HCT116 (cell line): ENCODE data around the gene APOA1. TPM values are rescaled to one million over a fixed set of nuclear protein-coding genes. Genes with fewer than 3 reads are reported as not detected.

Source experiments
- ATAC-seq: fragments of 200-7000 bp; cut with Tn5 transposase; 2 replicates; pipeline ENCODE4 v1.9.1; 2020; ENCODE audit warnings: mild to moderate bottlenecking, moderate library complexity
- BruUV-seq: library from RNA; stranded (reverse); fragments of 400-500 nt; replicated peaks from 2 replicates; lab custom pipeline; 2021; lab: Mats Ljungman, UMichigan
- CTCF ChIA-PET: fragments of 300-600 bp; sonication (Branson Sonifier 250); formaldehyde crosslinking; loops from one replicate; lab custom pipeline; 2021; ENCODE audit warnings: antibody characterized with exemption; lab: Charles Lee
- POLR2A ChIA-PET: fragments of 300-600, 350-600 bp; sonication (Branson Sonifier 250); formaldehyde crosslinking; loops from one replicate; lab custom pipeline; 2021; ENCODE audit warnings: antibody characterized with exemption; lab: Charles Lee
- RAD21 ChIA-PET, 2 experiments: fragments of 300-600 bp; sonication (Branson Sonifier 250); formaldehyde crosslinking; loops; one replicate each; lab custom pipeline; 2023; ENCODE audit warnings: low total read pairs in 2 of 2; ENCODE audit not compliant: uncharacterized antibody in 2 of 2, unreplicated experiment in 2 of 2, low non-redundant PET in 1 of 2; lab: Charles Lee
- DNase-seq: peaks from one replicate; pipeline ENCODE4 v3.0.0-alpha.2; 2010; ENCODE audit warnings: low read depth, low spot score
- H2AFZ ChIP-seq: fragments of 200-600 bp; shearing (Covaris generic), sonication (generic); 2 replicates; pipeline ENCODE4 v1.6.1; 2017; ENCODE audit warnings: low read depth, mixed run types, mixed read lengths, antibody characterized with exemption, low read length; ENCODE audit not compliant: poor library complexity, severe bottlenecking
- H3K27ac ChIP-seq: 2 replicates; pipeline ENCODE4 v1.5.1; 2012; ENCODE audit warnings: low read depth, low read length
- H3K27me3 ChIP-seq: fragments of 200-600 bp; sonication (generic); 2 replicates; pipeline ENCODE4 v1.6.1; 2016; ENCODE audit warnings: mixed run types, low read length, mixed read lengths; ENCODE audit not compliant: insufficient read depth
- H3K36me3 ChIP-seq, 2 experiments: fragments of 200-500 bp in 1 of 2; fragments of 200-600 bp in 1 of 2; sonication (Bioruptor generic) in 1 of 2; sonication (generic) in 1 of 2; 2 replicates each; pipeline versions ENCODE4 v1.5.1 to v1.6.1; 2014 to 2016; ENCODE audit warnings: low read length in 2 of 2, inconsistent platforms in 1 of 2, mixed read lengths in 1 of 2, mixed run types in 1 of 2; ENCODE audit not compliant: insufficient read depth in 2 of 2, control insufficient read depth in 1 of 2
- H3K4me1 ChIP-seq, 2 experiments: fragments of 200-600 bp in 1 of 2; sonication (generic) in 1 of 2; 2 replicates each; pipeline versions ENCODE4 v1.5.1 to v1.6.1; 2012 to 2017; ENCODE audit warnings: low read length in 2 of 2, inconsistent platforms in 1 of 2, mild to moderate bottlenecking in 1 of 2, mixed read lengths in 1 of 2, mixed run types in 1 of 2, moderate library complexity in 1 of 2; ENCODE audit not compliant: insufficient read depth in 2 of 2, control insufficient read depth in 1 of 2
- H3K4me2 ChIP-seq: fragments of 200-600 bp; sonication (generic); 2 replicates; pipeline ENCODE4 v1.6.1; 2017; ENCODE audit warnings: mixed run types, low read length, mixed read lengths
- H3K4me3 ChIP-seq, 2 experiments: fragments of 200-600 bp in 1 of 2; sonication (generic) in 1 of 2; replicated peaks in 1 of 2; 2 replicates each; pipeline ENCODE4 v1.5.1; 2011 to 2016; ENCODE audit warnings: low read length in 2 of 2, control low read depth in 1 of 2, low read depth in 1 of 2, mild to moderate bottlenecking in 1 of 2, mixed read lengths in 1 of 2, mixed run types in 1 of 2
- H3K79me2 ChIP-seq: fragments of 200-600 bp; sonication (generic); 2 replicates; pipeline ENCODE4 v1.6.1; 2017; ENCODE audit warnings: mild to moderate bottlenecking, mixed run types, low read length, moderate library complexity, mixed read lengths; ENCODE audit not compliant: insufficient read depth
- H3K9ac ChIP-seq: fragments of 200-600 bp; sonication (generic); 2 replicates; pipeline ENCODE4 v1.6.1; 2016; ENCODE audit warnings: low read length, mixed read lengths
- H3K9me2 ChIP-seq: fragments of 200-600 bp; sonication (generic), shearing (Covaris generic); 2 replicates; pipeline ENCODE4 v1.6.1; 2017; ENCODE audit warnings: mixed run types, mild to moderate bottlenecking, moderate library complexity; ENCODE audit not compliant: insufficient read depth
- H3K9me3 ChIP-seq, 2 experiments: fragments of 200-500 bp in 1 of 2; fragments of 200-600 bp in 1 of 2; sonication (Bioruptor generic) in 1 of 2; sonication (generic) in 1 of 2; 2 replicates each; pipeline ENCODE4 v1.6.1; 2014 to 2017; ENCODE audit warnings: low read length in 2 of 2, mixed read lengths in 2 of 2, inconsistent platforms in 1 of 2, low read depth in 1 of 2, mild to moderate bottlenecking in 1 of 2, mixed run types in 1 of 2, moderate library complexity in 1 of 2; ENCODE audit not compliant: control insufficient read depth in 1 of 2, insufficient read depth in 1 of 2
- H4K20me1 ChIP-seq: fragments of 200-600 bp; sonication (generic), shearing (Covaris generic); 2 replicates; pipeline ENCODE4 v1.6.1; 2017; ENCODE audit warnings: mixed run types, mild to moderate bottlenecking, moderate library complexity; ENCODE audit not compliant: insufficient read depth
- CBX3 ChIP-seq: IDR thresholded peaks from 2 replicates; pipeline ENCODE4 v1.6.1; 2012; ENCODE audit warnings: low read depth
- CEBPB ChIP-seq: IDR thresholded peaks from 2 replicates; pipeline ENCODE4 v1.6.1; 2012; ENCODE audit warnings: low read depth
- ELF1 ChIP-seq: IDR thresholded peaks from 2 replicates; pipeline ENCODE4 v1.6.1; 2012; ENCODE audit warnings: low read depth, borderline replicate concordance
- EZH2phosphoT487 ChIP-seq: fragments of 200-600 bp; IDR thresholded peaks from 2 replicates; pipeline ENCODE4 v1.6.1; 2018; ENCODE audit warnings: antibody characterized with exemption, borderline replicate concordance
- MAX ChIP-seq: IDR thresholded peaks from 2 replicates; pipeline ENCODE4 v1.6.1; 2012
- POLR2A ChIP-seq: IDR thresholded peaks from 2 replicates; pipeline ENCODE4 v1.7.0; 2011; ENCODE audit warnings: borderline replicate concordance; ENCODE audit not compliant: insufficient read depth, insufficient read length; ENCODE audit errors: extremely low read depth
- RAD21 ChIP-seq: IDR thresholded peaks from 2 replicates; pipeline ENCODE4 v1.6.1; 2012; ENCODE audit warnings: low read depth, mild to moderate bottlenecking
- SRF ChIP-seq: IDR thresholded peaks from 2 replicates; pipeline ENCODE4 v1.6.1; 2012; ENCODE audit warnings: low read depth
- TCF7L2 ChIP-seq: IDR thresholded peaks from 2 replicates; pipeline ENCODE4 v1.7.0; 2011; ENCODE audit warnings: borderline replicate concordance, inconsistent platforms; ENCODE audit not compliant: insufficient read depth, insufficient read length; ENCODE audit errors: extremely low read depth
- YY1 ChIP-seq: IDR thresholded peaks from 2 replicates; pipeline ENCODE4 v1.6.1; 2011; ENCODE audit warnings: low read length, low read depth, moderate library complexity, mild to moderate bottlenecking; ENCODE audit not compliant: insufficient replicate concordance; ENCODE audit errors: extremely low read depth
- ZFX ChIP-seq: fragments of 450-650 bp; IDR thresholded peaks from 2 replicates; pipeline ENCODE4 v1.6.1; 2017
- intact Hi-C: fragments of 100-400 bp; cut with micrococcal nuclease; formaldehyde crosslinking; loops from 2 replicates; pipeline ENCODE4 v1.10.0; 2022
- total RNA-seq: library from RNA; stranded (reverse); gene quantifications from one replicate; pipeline ENCODE4 v1.2.1, GENCODE V29; 2021; ENCODE audit not compliant: unreplicated experiment
- TF ChIP-seq, protein P1 (sequence below): IDR thresholded peaks from 2 replicates; pipeline ENCODE4 v1.6.1; 2011; ENCODE audit warnings: mild to moderate bottlenecking, low read length, moderate library complexity; ENCODE audit not compliant: insufficient replicate concordance; ENCODE audit errors: extremely low read depth
- TF ChIP-seq, protein P2 (sequence below): IDR thresholded peaks from 2 replicates; pipeline ENCODE4 v1.6.1; 2012; ENCODE audit warnings: low read depth
- TF ChIP-seq, protein P3 (sequence below): IDR thresholded peaks from 2 replicates; pipeline ENCODE4 v1.6.1; 2012

Gene APOA1
- total RNA-seq, 1 experiment from 2014 or later, result 2.0 TPM

GRCh38 chr11:116812109-116812508 is 25.3 kb downstream of the APOA1 start:
- Histone ChIP-seq H3K36me3 (no peaks in the 10 kb centered on the region), H3K4me2 (no peak overlapping the region), H4K20me1 (no peaks in the 10 kb centered on the region), H3K9me2 (no peaks in the 10 kb centered on the region), H2AFZ (no peak overlapping the region), H3K9ac (no peak overlapping the region)
- ChIA-PET RAD21 (no interaction called here), CTCF (interaction anchor here (1.0 kb wide), 1 partner anchor 21 kb away, joined by 3 read pairs; the partner anchor contains the start of gene APOA5)
- BruUV-seq, result no TSS peak
- intact Hi-C loops, result no loop called here
- no peak for ATAC-seq
- TF ChIP-seq, protein P1, sequence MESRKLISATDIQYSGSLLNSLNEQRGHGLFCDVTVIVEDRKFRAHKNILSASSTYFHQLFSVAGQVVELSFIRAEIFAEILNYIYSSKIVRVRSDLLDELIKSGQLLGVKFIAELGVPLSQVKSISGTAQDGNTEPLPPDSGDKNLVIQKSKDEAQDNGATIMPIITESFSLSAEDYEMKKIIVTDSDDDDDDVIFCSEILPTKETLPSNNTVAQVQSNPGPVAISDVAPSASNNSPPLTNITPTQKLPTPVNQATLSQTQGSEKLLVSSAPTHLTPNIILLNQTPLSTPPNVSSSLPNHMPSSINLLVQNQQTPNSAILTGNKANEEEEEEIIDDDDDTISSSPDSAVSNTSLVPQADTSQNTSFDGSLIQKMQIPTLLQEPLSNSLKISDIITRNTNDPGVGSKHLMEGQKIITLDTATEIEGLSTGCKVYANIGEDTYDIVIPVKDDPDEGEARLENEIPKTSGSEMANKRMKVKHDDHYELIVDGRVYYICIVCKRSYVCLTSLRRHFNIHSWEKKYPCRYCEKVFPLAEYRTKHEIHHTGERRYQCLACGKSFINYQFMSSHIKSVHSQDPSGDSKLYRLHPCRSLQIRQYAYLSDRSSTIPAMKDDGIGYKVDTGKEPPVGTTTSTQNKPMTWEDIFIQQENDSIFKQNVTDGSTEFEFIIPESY, result no peak
- TF ChIP-seq, protein P2, sequence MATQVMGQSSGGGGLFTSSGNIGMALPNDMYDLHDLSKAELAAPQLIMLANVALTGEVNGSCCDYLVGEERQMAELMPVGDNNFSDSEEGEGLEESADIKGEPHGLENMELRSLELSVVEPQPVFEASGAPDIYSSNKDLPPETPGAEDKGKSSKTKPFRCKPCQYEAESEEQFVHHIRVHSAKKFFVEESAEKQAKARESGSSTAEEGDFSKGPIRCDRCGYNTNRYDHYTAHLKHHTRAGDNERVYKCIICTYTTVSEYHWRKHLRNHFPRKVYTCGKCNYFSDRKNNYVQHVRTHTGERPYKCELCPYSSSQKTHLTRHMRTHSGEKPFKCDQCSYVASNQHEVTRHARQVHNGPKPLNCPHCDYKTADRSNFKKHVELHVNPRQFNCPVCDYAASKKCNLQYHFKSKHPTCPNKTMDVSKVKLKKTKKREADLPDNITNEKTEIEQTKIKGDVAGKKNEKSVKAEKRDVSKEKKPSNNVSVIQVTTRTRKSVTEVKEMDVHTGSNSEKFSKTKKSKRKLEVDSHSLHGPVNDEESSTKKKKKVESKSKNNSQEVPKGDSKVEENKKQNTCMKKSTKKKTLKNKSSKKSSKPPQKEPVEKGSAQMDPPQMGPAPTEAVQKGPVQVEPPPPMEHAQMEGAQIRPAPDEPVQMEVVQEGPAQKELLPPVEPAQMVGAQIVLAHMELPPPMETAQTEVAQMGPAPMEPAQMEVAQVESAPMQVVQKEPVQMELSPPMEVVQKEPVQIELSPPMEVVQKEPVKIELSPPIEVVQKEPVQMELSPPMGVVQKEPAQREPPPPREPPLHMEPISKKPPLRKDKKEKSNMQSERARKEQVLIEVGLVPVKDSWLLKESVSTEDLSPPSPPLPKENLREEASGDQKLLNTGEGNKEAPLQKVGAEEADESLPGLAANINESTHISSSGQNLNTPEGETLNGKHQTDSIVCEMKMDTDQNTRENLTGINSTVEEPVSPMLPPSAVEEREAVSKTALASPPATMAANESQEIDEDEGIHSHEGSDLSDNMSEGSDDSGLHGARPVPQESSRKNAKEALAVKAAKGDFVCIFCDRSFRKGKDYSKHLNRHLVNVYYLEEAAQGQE, result no peak
- TF ChIP-seq YY1, result no peak
- no peak for TF ChIP-seq ZFX
- TF ChIP-seq TCF7L2, result no peak
- TF ChIP-seq EZH2phosphoT487, result no peak
- no peak for TF ChIP-seq SRF
- TF ChIP-seq POLR2A, result no peak
- TF ChIP-seq, protein P3, sequence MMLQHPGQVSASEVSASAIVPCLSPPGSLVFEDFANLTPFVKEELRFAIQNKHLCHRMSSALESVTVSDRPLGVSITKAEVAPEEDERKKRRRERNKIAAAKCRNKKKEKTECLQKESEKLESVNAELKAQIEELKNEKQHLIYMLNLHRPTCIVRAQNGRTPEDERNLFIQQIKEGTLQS, result no peak
- TF ChIP-seq CEBPB, result no peak
- no peak for TF ChIP-seq ELF1
- TF ChIP-seq CBX3, result no peak
- TF ChIP-seq MAX, result no peak
- no peak for TF ChIP-seq RAD21
- TF ChIP-seq, all 23 proteins: peak for 0
- Histone ChIP-seq H3K27me3 (no peaks in the 10 kb centered on the region), H3K4me1 (no peaks in the 10 kb centered on the region), H3K79me2 (no peaks in the 10 kb centered on the region), H3K9me3 (no peaks in the 10 kb centered on the region), H3K27ac (no peak overlapping the region), H3K4me3 (no peak overlapping the region)
- DNase-seq, result no peak
- POLR2A ChIA-PET, result no interaction called here
